Lung (tissue), 12 donors: ENCODE data around the gene FEM1B. TPM values are rescaled to one million over a fixed set of nuclear protein-coding genes. Genes with fewer than 3 reads are reported as not detected.

Experiments used
- ATAC-seq: fragments of 200-7000 bp; cut with Tn5 transposase; one replicate; pipeline ENCODE4 v1.9.1; 2020; ENCODE audit warnings: moderate number of reproducible peaks; ENCODE audit not compliant: insufficient read depth, low FRiP score
- DNase-seq, 3 donors: peaks; one replicate each; pipeline ENCODE4 v3.0.0-alpha.2; 2013 to 2017
- H3K27ac ChIP-seq, 2 donors: one replicate each; pipeline ENCODE4 v1.5.1; 2013; ENCODE audit warnings: mild to moderate bottlenecking in 2 of 2, moderate library complexity in 2 of 2, control low read depth in 1 of 2, inconsistent platforms in 1 of 2, low read depth in 1 of 2, low read length in 1 of 2
- H3K27me3 ChIP-seq, 3 donors: one replicate each; pipeline ENCODE4 v1.5.1; 2013; ENCODE audit warnings: low read length in 2 of 3; ENCODE audit not compliant: control insufficient read depth in 3 of 3, insufficient read depth in 3 of 3
- H3K36me3 ChIP-seq, 4 donors: one replicate each; pipeline ENCODE4 v1.5.1; 2013; ENCODE audit warnings: low read length in 4 of 4, mild to moderate bottlenecking in 1 of 4, moderate library complexity in 1 of 4; ENCODE audit not compliant: control insufficient read depth in 4 of 4, insufficient read depth in 4 of 4
- H3K4me1 ChIP-seq, 5 donors: one replicate each; pipeline ENCODE4 v1.5.1; 2013; ENCODE audit warnings: low read length in 5 of 5, mild to moderate bottlenecking in 2 of 5, moderate library complexity in 1 of 5; ENCODE audit not compliant: control insufficient read depth in 5 of 5, insufficient read depth in 5 of 5
- H3K4me3 ChIP-seq: one replicate; pipeline ENCODE4 v1.5.1; 2013; ENCODE audit warnings: mild to moderate bottlenecking, control low read depth, moderate library complexity
- H3K9ac ChIP-seq, 2 donors: one replicate each; pipeline ENCODE4 v1.5.1; 2013; ENCODE audit warnings: low read length in 2 of 2, control low read depth in 1 of 2; ENCODE audit not compliant: insufficient read depth in 1 of 2
- H3K9me3 ChIP-seq, 4 donors: one replicate each; pipeline ENCODE4 v1.5.1; 2013; ENCODE audit warnings: low read length in 3 of 4, mild to moderate bottlenecking in 1 of 4, moderate library complexity in 1 of 4; ENCODE audit not compliant: control insufficient read depth in 4 of 4, insufficient read depth in 3 of 4
- CTCF ChIP-seq: IDR thresholded peaks from 2 replicates; pipeline ENCODE4 v1.5.1; 2012; ENCODE audit warnings: mild to moderate bottlenecking; ENCODE audit errors: control extremely low read depth, extremely low read depth
- WGBS, 2 donors: extraction: QIAGEN DNeasy Blood & Tissue Kit; methylation state at CpG; one replicate each; pipeline ENCODE4 v1.1.7; 2013; 5-methylcytosine and 5-hydroxymethylcytosine counted together
- polyA plus RNA-seq, 2 donors: library from polyadenylated mRNA; stranded (reverse); fragments of 200-250 nt; gene quantifications; one replicate each; pipeline ENCODE4 v1.2.1, GENCODE V29; 2013
- total RNA-seq, 2 donors: library from RNA; depleted of rRNA in 1 of 2; stranded (reverse); fragments of >200 nt in 1 of 2; gene quantifications; one replicate each; pipeline ENCODE4 v1.2.1, GENCODE V29; 2014 to 2021
- donor health status: control.
- donor health status: control.
- donor health status: Bipolar disorder and iron deficiency.
- donor health status: healthy.
- donor health status: DM: yes; HTN: yes; CAD: no.

The FEM1B gene
- total and polyA plus RNA-seq, 4 donors, result 8.1 to 57.7 (median 30.5) TPM

DNA sequence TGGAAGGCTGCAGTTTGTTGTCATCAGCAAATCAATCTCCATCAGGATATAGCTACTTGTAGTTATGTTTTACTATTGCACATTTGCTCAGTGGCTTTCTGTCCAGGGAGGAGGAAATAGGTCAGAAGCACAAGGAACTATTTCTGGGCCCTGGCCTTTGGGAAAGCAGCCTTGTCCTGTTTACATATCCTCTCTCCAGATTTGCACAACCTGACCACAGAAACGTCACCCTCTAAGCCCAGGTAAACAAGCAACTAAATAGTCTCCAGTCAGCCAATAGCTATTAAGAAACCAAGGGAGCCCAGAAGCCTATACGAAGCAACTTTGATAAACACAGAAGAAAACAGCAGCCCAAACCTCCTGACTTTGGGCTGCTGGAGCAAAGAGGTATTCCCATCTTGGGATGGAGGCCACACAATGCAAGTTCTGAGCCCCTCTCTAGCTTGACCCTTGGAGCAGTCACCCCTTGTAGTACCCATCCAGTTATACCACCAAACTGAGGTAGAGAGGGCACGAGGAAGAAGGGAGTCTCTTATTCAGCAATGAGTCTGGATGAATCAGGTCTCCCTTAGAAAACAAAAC lies 2.3 kb upstream of the FEM1B start:
- DNase-seq, result no peak
- no peak overlapping the region for H3K9ac ChIP-seq
- no peak for ATAC-seq
- no peaks in the 10 kb centered on the region for H3K27me3 ChIP-seq
- no peak for TF ChIP-seq CTCF
- H3K4me3 ChIP-seq, result no peak overlapping the region
- peak overlapping the region; percentile 95 to 98 for H3K27ac ChIP-seq
- no peaks in the 10 kb centered on the region for H3K9me3 ChIP-seq
- peaks cover 0 to 6% (median under 1%) of the 10 kb centered on the region in 4 donors for H3K36me3 ChIP-seq
- H3K4me1 ChIP-seq, result peaks cover 0 to 30% (median 7%) of the 10 kb centered on the region in 5 donors
- 60 to 65% methylated on average over 3 of the region's 3 CpGs for WGBS, 2 donors

DNA sequence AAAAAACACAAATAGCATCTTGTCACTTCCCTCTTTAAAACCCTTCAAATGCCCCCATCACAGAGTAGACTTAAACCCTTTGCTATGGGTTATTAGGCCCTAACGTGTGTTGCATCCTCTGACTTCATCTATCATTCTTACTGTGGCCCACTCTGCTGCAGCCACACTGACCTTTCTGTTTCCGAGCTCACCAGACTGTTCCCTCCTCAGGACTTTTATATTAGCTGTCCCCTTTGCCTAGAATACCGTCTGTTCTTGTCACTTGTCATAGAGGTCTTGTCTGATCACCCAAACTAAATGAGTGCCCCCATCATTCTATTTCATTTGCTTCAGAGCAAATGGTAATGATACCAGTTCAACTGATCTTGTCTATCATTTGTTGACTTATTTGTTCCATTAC lies 877 bp upstream of the FEM1B start:
- DNase-seq (peak in 1 of 3 donors; percentile 25), ATAC-seq (no peak)
- Histone ChIP-seq H3K9me3 (no peaks in the 10 kb centered on the region), H3K4me3 (no peak overlapping the region), H3K27me3 (no peaks in the 10 kb centered on the region), H3K9ac (peak overlapping the region; percentile 46 to 78), H3K4me1 (peaks cover 7 to 42% (median 9%) of the 10 kb centered on the region in 5 donors), H3K36me3 (peaks cover 0 to 8% (median 2%) of the 10 kb centered on the region in 4 donors), H3K27ac (peak overlapping the region; percentile 95 to 98)
- 37 to 43% methylated on average over 3 of the region's 3 CpGs for WGBS, 2 donors
- TF ChIP-seq CTCF, result no peak

DNA sequence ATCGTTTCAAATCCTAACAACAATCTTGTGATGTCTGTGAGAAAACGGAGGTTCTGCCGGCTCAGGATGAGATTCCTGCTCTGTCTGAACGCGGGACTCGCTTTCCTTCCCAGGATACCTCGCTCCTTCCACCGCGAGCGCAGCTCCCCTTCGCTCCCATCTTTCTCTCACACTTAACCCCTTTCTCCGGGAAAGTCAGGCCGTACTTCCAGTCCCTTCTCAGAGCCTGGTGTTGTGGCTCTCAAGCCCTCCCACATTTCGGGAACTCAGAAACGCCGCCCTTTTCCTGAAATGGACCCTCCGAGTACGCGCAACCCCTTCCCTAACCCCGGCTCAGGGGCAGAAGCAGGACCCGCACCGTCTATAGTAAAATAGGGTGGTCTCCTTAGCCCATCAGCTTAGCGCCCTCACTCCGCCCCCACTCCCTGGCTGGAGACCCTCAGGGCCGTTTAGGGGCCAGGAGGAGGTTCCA lies 378 bp upstream of the FEM1B start:
- no peaks in the 10 kb centered on the region for H3K9me3 ChIP-seq
- H3K27ac ChIP-seq, result peak overlapping the region; percentile 95 to 98
- ATAC-seq (peak; percentile 4), DNase-seq (peak in 2 of 3 donors; percentile 83 to 89)
- peaks cover 7 to 47% (median 12%) of the 10 kb centered on the region in 5 donors for H3K4me1 ChIP-seq
- H3K4me3 ChIP-seq, result peak overlapping the region; percentile 87
- WGBS, 2 donors, result 0% methylated on average over 25 of the region's 25 CpGs
- H3K27me3 ChIP-seq, result no peaks in the 10 kb centered on the region
- peaks cover 0 to 8% (median 2%) of the 10 kb centered on the region in 4 donors for H3K36me3 ChIP-seq
- no peak for TF ChIP-seq CTCF
- H3K9ac ChIP-seq, result peak overlapping the region; percentile 46 to 78

DNA sequence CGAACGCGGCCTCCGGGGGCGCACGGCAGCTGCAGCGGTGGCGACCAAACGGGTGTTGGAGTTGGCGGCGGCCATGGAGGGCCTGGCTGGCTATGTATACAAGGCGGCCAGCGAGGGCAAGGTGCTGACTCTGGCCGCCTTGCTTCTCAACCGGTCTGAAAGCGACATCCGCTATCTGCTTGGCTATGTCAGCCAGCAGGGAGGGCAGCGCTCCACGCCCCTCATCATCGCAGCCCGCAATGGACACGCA lies 725 bp downstream of the FEM1B start:
- no peaks in the 10 kb centered on the region for H3K9me3 ChIP-seq
- TF ChIP-seq CTCF, result no peak
- no peaks in the 10 kb centered on the region for H3K27me3 ChIP-seq
- 0% methylated on average over 22 of the region's 22 CpGs for WGBS, 2 donors
- H3K9ac ChIP-seq, result peak overlapping the region; percentile 87 to 94
- ATAC-seq (no peak), DNase-seq (no peak)
- peaks cover 7 to 48% (median 12%) of the 10 kb centered on the region in 5 donors for H3K4me1 ChIP-seq
- H3K4me3 ChIP-seq, result peak overlapping the region; percentile 87
- H3K27ac ChIP-seq, result peak overlapping the region; percentile 95 to 98
- H3K36me3 ChIP-seq, result peaks cover 0 to 8% (median 2%) of the 10 kb centered on the region in 4 donors
